Sigmoid colon (tissue), 7 donors: ENCODE results near the gene LRCH1. TPM values are rescaled to one million over a fixed set of nuclear protein-coding genes. Genes with fewer than 3 reads are reported as not detected.

Experiments used
- DNase-seq: peaks from one replicate; pipeline ENCODE4 v3.0.0-alpha.2; 2019
- H3K27ac ChIP-seq, 4 donors: fragments of 200-600 bp; sonication (generic); one replicate each; pipeline ENCODE4 v1.5.1; 2016 to 2019; ENCODE audit warnings: mild to moderate bottlenecking in 1 of 4
- H3K27me3 ChIP-seq, 3 donors: fragments of 200-600 bp; sonication (generic); one replicate each; pipeline ENCODE4 v1.5.1; 2019; ENCODE audit warnings: mild to moderate bottlenecking in 1 of 3
- H3K36me3 ChIP-seq, 4 donors: fragments of 200-600 bp; sonication (generic); one replicate each; pipeline ENCODE4 v1.5.1; 2016 to 2019
- H3K4me1 ChIP-seq, 4 donors: fragments of 200-600 bp; sonication (generic); one replicate each; pipeline ENCODE4 v1.5.1; 2017 to 2019
- H3K4me3 ChIP-seq, 4 donors: fragments of 200-600 bp; sonication (generic); one replicate each; pipeline ENCODE4 v1.5.1; 2017 to 2019; ENCODE audit warnings: mild to moderate bottlenecking in 2 of 4, moderate library complexity in 1 of 4
- H3K9me3 ChIP-seq, 4 donors: fragments of 200-600 bp in 3 of 4; sonication (generic) in 3 of 4; one replicate each; pipeline versions ENCODE4 v1.5.1 to v1.6.1; 2013 to 2019
- CTCF ChIP-seq, 4 experiments: fragments of 450-650 bp in 3 of 4; fragments of 200-600 bp in 1 of 4; IDR thresholded peaks; one replicate each; pipeline ENCODE4 v1.5.1; 2016 to 2019; ENCODE audit warnings: antibody characterized with exemption in 4 of 4, mild to moderate bottlenecking in 3 of 4, moderate library complexity in 2 of 4
- EP300 ChIP-seq, 4 donors: sonication (generic); formaldehyde crosslinking; IDR thresholded peaks; one replicate each; pipeline ENCODE4 v1.6.1; 2017; ENCODE audit warnings: antibody characterized with exemption in 4 of 4
- POLR2A ChIP-seq, 2 donors: fragments of 450-650 bp; IDR thresholded peaks; one replicate each; pipeline ENCODE4 v1.6.1; 2016; ENCODE audit warnings: antibody characterized with exemption in 2 of 2, mild to moderate bottlenecking in 2 of 2, moderate library complexity in 2 of 2
- POLR2AphosphoS5 ChIP-seq, 4 donors: sonication (generic); formaldehyde crosslinking; IDR thresholded peaks; one replicate each; pipeline ENCODE4 v1.6.1; 2017; ENCODE audit warnings: antibody characterized with exemption in 4 of 4
- WGBS, 2 donors: extraction: QIAGEN DNeasy Blood & Tissue Kit; methylation state at CpG; one replicate each; pipeline ENCODE4 v1.1.7; 2013; 5-methylcytosine and 5-hydroxymethylcytosine counted together
- intact Hi-C: fragments of 100-400 bp; cut with DNase I; formaldehyde crosslinking; loops from one replicate; pipeline ENCODE4 v1.15.1; 2023
- polyA plus RNA-seq, 3 donors: library from polyadenylated mRNA; stranded (reverse); fragments of 200-250 nt; gene quantifications; one replicate each; pipeline ENCODE4 v1.2.3, GENCODE V29; 2013
- total RNA-seq, 4 donors: library from RNA; depleted of rRNA; stranded (reverse); fragments of >200 nt; gene quantifications; one replicate each; pipeline ENCODE4 v1.1.0, GENCODE V29; 2016
- donor health status: healthy with polysubstance abuse.
- donor health status: Bipolar disorder and iron deficiency.
- donor health status: healthy.

Gene LRCH1
- total and polyA plus RNA-seq, 7 donors = 4.2 to 54.0 (median 32.4) TPM

GRCh38 chr13:46565808-46566750 lies 13.1 kb downstream of the LRCH1 start:
- Histone ChIP-seq H3K27ac (peak overlapping the region in 2 of 4 donors; percentile 36 to 41), H3K36me3 (no peaks in the 10 kb centered on the region), H3K4me1 (peaks cover 0 to 57% (median 37%) of the 10 kb centered on the region in 4 donors), H3K9me3 (no peaks in the 10 kb centered on the region), H3K27me3 (no peaks in the 10 kb centered on the region), H3K4me3 (no peak overlapping the region)
- WGBS, 2 donors = 57 to 74% methylated on average over 7 of the region's 7 CpGs
- no peak for TF ChIP-seq POLR2A (IDR thresholded peaks at IDR 0.05)
- TF ChIP-seq EP300 (IDR thresholded peaks at IDR 0.05) = no peak
- no peak for TF ChIP-seq POLR2AphosphoS5 (IDR thresholded peaks at IDR 0.05)
- TF ChIP-seq CTCF (IDR thresholded peaks at IDR 0.05) = no peak
- intact Hi-C loops = no loop called here
- no peak for DNase-seq

GRCh38 chr13:46567671-46568070 lies 14.7 kb downstream of the LRCH1 start:
- DNase-seq = no peak
- 88 to 95% methylated on average over 2 of the region's 2 CpGs for WGBS, 2 donors
- Histone ChIP-seq H3K4me3 (no peak overlapping the region), H3K27ac (no peak overlapping the region), H3K36me3 (no peaks in the 10 kb centered on the region), H3K4me1 (peaks cover 0 to 65% (median 50%) of the 10 kb centered on the region in 4 donors), H3K9me3 (no peaks in the 10 kb centered on the region), H3K27me3 (no peaks in the 10 kb centered on the region)
- TF ChIP-seq POLR2A (IDR thresholded peaks at IDR 0.05) = no peak
- no peak for TF ChIP-seq POLR2AphosphoS5 (IDR thresholded peaks at IDR 0.05)
- no peak for TF ChIP-seq EP300 (IDR thresholded peaks at IDR 0.05)
- TF ChIP-seq CTCF (IDR thresholded peaks at IDR 0.05) = no peak
- intact Hi-C loops = no loop called here

GRCh38 chr13:46569456-46569855 lies 16.5 kb downstream of the LRCH1 start:
- Histone ChIP-seq H3K4me1 (peaks cover 0 to 71% (median 52%) of the 10 kb centered on the region in 4 donors), H3K4me3 (no peak overlapping the region), H3K27me3 (no peaks in the 10 kb centered on the region), H3K36me3 (no peaks in the 10 kb centered on the region), H3K9me3 (no peaks in the 10 kb centered on the region), H3K27ac (no peak overlapping the region)
- TF ChIP-seq CTCF (IDR thresholded peaks at IDR 0.05) (no peak), EP300 (IDR thresholded peaks at IDR 0.05) (no peak), POLR2A (IDR thresholded peaks at IDR 0.05) (no peak), POLR2AphosphoS5 (IDR thresholded peaks at IDR 0.05) (no peak)
- no peak for DNase-seq
- intact Hi-C loops = no loop called here
- 93 to 97% methylated on average over 7 of the region's 7 CpGs for WGBS, 2 donors

- 85 to 89% methylated on average over 4 of the region's 4 CpGs for WGBS, 2 donors
- intact Hi-C loops = no loop called here
- H3K27me3 ChIP-seq = no peaks in the 10 kb centered on the region
- no peak overlapping the region for H3K4me3 ChIP-seq
- no peaks in the 10 kb centered on the region for H3K9me3 ChIP-seq
- H3K27ac ChIP-seq = peak overlapping the region in 1 of 4 donors; percentile 50
- H3K4me1 ChIP-seq = peaks cover 0 to 73% (median 56%) of the 10 kb centered on the region in 4 donors
- no peaks in the 10 kb centered on the region for H3K36me3 ChIP-seq
- no peak for TF ChIP-seq CTCF (IDR thresholded peaks at IDR 0.05)
- no peak for TF ChIP-seq EP300 (IDR thresholded peaks at IDR 0.05)
- TF ChIP-seq POLR2A (IDR thresholded peaks at IDR 0.05) = no peak
- no peak for TF ChIP-seq POLR2AphosphoS5 (IDR thresholded peaks at IDR 0.05)
- no peak for DNase-seq
Observed at GRCh38 chr13:46570273-46570672, 17.3 kb downstream of the LRCH1 start.
